ENCODE measurements around the gene RANBP2.

Gene RANBP2

DNA sequence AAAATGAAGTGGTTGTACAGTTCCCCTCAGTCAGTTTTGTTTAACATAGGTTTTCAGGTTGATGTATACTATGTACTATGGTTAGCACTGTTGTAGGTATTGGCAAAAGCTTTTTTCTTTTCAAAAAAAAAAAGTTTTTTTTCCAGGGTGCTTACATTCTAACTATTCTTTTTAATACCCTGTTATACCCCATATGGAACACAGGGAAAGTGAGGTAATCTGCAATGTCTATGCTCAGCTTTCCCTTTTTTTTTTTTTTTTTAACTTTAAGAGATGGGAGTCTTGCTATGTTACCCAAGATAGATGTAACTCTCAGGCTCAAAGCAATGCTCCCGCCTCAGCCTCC lies 66.7 kb downstream of the RANBP2 start:
- no peak for DNase-seq

DNA sequence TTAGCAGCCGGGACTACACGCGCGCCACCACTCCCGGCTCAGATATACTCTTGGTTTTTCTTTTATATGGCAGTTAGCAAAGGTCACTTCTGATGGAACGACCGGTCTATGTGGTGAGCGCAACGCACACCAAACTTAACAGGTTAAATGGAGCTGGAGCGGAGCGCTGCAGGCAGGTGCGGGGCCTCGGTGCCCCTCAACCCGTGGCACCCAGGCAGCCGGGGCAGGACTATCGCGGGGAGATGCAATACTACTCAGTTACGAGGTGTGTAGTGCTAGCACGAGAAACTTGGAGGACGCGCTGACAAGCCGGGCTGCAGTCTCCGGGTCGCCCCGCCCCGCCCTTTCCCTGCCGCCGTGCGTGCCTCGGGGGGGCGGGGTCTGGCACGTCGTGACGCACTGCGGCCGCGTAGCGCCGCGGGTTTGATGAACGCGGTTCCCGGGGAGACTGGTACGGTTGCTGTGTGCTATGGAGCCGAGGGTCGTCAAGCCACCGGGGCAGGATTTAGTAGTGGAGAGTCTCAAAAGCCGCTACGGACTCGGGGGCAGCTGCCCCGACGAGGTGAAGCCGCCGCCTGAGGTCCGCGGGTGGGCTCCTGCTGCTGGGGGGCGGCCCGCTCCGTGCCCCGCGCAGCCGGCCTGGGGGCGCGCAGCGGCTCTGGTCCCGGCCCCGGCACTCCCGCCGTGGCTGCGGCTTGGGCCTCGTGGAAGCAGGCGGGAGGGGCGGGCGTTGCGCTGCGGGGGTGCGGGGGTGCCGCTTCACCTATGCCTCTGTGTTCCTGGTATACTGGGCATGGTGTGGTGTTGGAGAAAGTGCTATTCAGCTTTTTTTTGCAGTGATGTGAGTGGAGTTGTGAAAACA lies 67.3 kb downstream of the RANBP2 start, which contains the start of gene CCDC138:
TSS of gene CCDC138 (plus strand) at position 418 of the 862 bp plus-strand sequence. CDS start at position 470, 52 bp downstream.
- DNase-seq, result peak; percentile 91

DNA sequence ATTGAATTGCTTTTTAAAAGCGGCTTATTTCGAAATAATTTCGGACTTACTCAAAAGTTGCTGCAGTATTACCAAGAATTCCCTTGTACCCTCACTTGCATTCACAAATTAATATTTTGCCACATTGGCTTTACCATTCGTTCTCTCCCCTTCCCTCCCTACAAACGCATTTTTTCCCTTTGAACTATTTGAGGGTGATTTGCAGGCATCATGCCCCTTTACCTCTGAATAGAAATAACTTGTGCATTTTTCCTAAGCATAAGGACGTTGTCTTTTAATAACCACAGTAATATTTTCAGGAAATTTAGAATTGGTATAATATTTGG lies 67.9 kb downstream of the RANBP2 start:
- no peak for DNase-seq

DNA sequence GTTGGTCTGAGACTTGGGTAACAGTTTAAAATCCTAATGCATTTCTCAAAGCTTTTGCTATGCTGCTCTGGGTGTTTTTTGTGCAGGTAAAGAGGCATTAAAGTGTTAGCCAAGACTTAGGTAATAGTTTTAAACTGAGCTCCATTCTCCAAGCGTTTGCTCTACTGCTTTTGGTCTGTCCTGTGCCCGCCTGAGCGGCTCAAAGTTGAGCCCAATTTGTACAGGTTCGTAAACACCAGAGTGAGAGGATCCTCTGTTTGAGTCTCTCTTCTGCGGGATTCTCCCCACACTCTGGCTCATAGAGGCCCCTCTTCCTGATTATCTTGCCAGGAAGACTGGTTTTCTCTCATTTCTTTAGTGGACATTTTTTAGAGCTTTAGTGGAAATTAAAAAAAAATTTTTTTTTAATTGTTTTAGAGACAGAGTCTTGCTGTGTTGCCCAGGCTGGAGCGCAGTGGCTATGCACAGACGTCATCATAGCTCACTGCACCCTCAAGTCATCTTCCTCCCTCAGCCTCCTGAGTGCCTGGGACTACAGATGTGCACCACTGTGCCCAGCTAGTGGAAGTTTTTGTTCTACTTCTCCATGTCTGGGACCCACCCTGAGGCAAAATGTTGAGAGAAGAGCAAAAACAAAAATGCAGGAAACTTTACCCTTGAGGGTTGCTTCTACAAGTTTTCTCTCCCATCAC lies 83.9 kb downstream of the RANBP2 start:
- DNase-seq, result no peak

DNA sequence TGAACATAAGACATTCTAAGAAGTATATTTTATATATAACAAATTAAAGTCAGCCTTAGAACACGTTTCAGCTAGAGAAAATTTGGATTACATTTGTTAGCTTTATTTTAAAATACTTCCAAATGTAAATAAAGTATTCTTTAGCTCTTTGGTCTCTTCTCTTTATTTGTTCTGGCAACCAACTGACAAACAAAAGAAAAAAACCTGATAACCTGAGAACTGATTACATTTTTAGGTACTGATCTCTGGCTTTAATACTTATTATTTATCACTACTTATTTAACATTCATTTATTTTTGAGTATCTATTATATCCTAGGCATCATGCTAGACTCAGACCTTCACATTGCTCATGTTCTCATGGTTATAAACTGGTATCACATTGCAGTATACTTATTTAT lies 85.8 kb downstream of the RANBP2 start:
- DNase-seq, result no peak

DNA sequence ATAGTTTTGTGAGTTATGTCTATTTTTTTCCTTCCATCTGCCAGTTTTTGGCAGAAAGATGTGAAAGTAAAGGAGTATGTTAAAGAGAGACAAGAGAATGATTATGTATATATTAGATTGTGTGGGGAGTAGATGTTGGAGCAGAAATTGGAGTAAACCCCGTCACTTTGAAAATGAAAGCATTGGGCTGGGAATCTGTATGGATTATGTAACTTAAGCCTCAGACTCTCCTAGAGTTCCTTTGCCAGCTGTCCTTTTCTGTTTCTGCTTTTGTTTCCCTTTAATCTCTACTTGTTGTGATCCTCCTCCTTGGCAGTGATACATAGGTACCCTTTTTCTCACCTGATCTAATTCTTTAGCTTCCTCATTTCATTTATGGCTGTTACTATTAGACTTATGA lies 86.5 kb downstream of the RANBP2 start:
- no peak for DNase-seq

DNA sequence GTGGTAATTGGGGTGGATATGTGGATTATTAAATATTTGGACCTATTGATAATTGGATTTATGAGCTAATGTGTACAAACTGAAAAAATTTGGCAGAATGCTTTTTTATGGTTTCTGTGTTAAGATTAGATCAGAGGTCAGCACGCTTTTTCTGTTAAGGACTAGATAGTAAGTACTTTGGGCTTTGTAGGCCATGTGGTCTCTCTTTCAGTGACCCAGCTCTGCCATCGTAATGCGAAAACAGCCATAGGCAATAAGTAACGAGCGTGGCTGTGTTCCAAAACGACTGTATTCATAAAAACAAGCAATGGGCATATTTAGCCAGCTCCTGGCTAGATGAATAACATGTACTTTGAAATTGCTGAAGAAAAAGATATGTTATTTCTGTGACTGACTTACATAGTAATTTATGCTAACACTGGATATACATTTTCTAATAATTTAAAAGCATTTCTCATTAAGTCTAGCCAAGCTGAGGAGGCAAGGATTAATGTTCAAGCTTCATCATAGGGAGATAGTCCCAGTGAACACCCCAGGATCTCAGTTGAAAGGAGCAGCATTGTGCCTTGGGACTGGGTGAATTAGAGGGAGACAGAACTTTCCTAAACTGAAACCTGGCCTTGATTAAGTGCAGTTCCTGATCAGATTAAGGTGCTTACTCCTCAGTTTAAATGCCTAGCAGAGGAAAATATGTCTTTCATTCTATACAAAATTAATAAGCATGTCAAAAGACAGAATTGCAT lies 87.3 kb downstream of the RANBP2 start:
- DNase-seq, result peak in 1 of 2 experiments; percentile 11

DNA sequence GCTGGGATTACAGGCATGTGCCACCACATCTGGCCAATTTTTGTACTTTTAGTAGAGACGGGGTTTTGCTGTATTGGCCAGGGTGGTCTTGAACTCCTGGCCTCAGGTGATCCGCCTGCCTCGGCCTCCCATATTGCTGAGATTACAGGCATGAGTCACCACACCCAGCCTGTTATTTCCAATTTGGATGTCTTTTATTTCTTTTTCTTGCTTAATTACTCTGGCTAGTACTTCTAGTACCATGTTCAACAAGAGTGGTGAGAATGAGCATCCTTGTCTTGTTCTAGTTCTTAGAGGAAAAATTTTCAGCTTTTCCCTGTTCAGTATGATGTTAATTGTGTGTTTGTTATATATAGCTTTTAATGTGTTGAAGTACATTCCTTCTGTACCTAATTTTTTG lies 90.7 kb downstream of the RANBP2 start:
- no peak for DNase-seq

DNA sequence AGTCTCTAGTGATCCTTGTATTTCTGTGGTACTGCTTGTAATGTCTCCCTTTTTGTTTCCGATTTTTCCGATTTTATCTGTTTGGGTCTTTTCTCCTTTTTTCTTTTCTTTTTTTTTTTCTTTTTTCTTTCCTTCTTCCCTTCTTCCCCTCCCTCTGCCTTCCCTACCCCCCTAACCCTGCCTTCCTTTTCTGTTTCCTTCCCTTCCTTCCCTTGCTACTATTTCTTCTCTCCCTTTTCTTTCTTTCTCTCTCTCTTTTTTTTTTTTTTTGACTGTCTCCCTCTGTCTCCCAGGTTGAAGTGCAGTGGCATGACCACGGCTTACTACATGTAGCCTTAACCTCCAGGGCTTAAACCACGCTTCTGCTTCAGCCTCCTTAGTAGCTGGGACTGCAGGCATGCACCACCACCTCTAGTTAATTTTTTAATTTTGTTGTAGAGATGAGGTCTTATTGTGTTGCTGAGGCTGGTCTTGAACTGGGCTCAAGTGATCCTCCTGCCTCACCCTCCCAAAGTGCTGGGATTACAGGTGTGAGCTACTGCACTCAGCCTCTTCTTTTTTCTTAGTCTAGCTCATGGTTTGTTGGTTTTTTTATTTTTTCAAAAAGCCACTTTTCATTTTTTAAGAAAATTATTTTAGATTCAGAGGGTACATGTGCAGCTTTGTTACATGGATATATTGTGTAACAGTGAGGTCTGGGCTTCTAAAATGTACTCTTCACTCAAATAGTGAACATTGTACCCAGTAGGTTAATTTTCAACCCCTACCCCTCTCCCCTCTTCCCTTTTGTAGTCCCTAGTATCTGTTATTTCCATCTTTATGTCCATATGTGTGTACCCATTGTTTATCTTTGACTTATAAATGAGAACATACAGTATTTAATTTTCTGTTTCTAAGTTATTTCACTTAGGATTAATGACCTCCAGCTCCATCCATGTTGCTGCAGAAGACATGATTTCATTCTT lies 92.0 kb downstream of the RANBP2 start:
- DNase-seq, result no peak

DNA sequence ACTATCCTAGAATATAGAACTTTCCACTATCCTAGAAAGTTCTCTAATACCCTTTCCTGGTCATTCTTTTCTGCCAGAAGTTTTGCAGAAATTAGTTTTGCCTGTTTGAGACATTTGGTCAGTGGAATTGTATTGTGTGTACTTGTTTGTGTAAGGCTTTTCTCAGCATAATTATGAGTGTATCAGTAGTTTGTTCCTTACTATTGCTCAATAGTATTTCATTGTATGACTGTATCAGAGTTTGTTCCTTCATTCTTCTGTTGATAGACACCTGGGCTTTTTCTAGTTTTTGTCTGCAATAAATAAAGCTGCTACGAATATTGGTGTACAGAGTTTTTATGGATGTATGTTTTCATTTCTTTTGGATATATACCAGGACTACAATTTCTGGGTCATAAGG lies 94.5 kb downstream of the RANBP2 start:
- DNase-seq, result no peak

DNA sequence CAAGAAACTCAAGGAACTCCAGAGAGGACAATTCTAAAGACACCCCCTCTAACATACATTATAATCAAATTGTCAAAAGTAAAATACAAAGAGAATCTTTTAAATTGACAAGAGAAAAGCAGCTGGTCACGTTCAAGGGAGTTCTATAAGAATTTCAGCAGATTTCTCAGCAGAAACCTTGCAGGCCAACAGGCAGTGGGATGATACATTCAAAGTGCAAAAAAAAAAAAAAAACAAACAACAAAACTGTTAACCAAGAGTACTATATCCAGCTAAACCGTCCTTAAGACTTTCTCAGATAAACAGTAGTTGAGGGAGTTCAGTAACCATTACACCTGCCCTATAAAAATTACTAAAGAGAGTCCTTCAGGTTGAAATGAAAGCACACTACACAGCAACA lies 101.2 kb downstream of the RANBP2 start:
- no peak for DNase-seq

DNA sequence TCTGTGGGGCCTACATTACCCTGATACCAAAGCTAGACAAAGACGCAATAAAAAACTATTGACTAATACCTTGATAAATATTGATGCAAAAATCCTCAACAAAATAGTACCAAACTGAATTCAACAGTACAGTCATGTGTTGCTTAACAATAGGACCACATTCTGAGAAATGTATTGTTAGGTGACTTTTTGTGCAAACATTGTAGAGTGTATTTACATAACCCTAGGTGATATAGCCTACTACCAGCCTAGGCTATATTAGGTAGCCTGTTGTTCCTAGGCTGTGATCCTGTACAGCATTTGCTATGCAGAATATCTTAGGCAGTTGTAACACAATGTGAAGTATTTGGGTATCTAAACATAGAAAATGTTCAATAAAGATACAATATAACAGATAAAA lies 104.0 kb downstream of the RANBP2 start:
- no peak for DNase-seq

DNA sequence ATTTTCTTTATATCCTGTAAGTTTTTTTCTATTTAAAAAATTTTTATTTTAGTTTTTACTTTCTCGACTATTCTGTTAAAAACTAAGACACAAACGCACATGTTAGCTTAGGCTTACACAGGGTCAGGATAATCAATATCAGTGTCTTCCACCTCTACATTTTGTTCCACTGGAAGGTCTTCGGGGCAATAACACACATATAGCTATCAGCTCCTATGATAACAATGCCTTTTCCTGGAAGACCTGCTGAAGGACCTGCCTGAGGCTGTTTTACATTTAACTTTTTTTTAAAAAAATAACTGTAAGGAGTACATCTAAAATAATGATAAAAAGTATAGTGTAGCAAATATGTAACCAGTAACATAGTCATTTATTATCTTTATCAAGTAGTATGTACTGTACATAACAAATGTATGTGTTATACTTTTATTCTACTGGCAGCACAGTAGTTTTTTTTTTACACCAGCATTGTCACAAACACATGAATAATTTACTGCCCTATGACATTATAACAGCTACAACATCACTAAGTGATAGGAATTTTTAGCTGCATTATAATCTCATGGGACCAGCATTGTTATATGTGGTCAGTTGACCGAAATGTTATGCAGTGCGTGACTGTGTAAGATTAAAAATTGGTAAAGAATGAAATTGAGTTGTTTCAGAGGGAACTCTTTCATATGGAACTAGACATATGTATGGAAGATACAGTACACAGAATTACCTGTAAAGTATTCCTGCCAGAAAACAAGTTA lies 105.2 kb downstream of the RANBP2 start:
- DNase-seq, result no peak

DNA sequence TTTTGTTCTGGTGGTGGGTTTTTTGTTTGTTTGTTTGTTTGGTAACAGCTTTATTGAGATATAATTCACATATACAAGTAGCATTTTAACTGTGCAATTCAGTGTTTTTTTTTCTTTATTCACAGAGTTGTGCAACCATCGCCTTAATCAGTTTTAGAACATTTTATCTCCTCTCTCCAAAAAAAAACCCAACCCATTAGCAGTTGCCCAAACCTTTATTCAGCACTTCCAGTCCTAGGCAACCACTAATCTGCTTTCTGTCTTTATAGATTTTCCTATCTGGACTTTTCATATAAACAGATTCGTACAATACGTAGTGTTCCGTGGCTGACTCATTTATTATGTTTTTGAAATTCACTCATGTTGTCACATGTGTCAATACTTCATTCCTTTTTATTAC lies 106.0 kb downstream of the RANBP2 start:
- DNase-seq, result no peak

DNA sequence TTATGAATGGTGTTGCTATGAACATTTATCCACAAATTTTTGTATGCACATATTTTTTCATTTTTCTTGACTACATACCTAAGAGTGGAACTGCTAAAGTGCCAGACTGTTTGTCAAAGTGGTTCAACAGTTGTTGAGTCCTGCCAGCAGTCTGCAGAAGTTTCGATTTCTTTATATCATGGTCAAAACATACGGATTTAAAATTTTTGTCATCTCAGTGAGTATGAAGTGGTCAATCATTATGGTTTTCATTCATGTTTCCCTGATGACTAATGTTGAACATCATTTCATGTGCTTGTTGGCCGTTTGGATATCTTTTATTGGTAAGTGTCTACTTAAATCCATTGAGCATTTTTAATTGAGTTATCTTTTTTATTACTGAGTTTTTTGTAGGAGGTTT lies 106.5 kb downstream of the RANBP2 start:
- DNase-seq, result no peak

DNA sequence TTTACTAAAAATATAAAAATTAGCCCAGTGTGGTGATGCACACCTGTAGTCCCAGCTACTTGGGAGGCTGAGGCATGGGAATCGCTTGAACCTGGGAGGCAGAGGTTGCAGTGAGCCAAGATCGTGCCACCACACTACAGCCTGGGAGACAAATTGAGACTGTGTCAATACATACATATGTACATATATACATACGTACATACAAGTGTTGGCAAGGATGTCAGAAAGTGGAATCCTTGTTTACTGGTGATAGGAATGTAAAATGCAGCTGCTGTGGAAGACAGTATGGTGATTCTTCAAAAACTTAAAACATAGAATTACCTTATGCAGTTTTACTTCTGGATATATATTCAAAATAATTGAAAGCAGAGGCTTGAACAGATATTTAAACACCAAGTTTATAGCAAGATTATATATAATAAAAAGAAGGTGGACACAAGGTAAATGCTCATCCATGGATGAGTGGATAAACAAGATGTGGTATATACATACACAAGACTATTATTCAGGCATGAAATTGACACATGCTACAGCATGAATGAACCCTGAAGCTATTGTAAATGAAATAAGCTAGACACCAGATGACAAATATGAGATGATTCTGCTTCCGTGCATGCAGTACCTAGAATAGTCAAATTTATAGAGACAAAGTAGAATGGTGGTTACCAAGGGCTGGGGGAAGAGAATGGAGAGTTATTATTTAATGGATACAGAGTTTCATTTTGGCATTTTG lies 110.5 kb downstream of the RANBP2 start:
- DNase-seq, result no peak

DNA sequence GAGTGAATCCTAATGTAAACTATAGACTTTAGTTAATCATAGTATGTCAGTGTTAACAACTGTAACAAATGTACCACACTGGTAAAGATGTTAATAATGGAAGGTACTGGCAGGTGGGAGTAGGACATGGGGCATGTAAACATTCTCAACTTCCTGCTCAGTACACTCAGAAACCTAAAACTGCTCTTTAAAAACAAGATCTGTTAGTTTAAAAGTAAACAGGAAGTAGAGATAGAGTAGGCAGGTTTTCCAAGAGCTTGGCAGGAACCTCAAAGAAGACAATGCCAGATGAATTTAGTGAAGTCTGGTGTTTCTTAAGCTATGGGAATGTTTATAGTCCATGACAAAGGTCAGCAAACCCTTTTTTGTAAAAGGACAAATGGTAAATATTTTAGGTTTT lies 113.9 kb downstream of the RANBP2 start:
- DNase-seq, result peak in 1 of 2 experiments; percentile 41

DNA sequence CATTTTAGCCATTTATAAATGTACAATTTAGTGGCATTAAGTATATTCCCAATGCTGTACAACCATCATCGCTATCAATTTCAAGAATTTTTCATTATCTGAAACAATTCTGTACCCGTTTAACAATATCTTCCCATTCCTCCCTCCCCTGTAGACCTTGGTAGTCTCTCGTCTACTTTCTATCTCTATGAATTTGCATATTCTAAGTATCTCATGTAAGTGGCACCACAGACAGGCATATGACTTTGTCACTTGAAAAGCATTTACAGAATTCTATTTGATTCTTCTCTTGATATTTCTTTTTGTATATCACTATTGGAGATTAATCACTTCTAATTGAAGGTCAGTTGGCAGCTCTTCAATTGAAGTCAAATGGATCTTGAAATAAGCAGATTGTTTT lies 115.3 kb downstream of the RANBP2 start:
- DNase-seq, result no peak

DNA sequence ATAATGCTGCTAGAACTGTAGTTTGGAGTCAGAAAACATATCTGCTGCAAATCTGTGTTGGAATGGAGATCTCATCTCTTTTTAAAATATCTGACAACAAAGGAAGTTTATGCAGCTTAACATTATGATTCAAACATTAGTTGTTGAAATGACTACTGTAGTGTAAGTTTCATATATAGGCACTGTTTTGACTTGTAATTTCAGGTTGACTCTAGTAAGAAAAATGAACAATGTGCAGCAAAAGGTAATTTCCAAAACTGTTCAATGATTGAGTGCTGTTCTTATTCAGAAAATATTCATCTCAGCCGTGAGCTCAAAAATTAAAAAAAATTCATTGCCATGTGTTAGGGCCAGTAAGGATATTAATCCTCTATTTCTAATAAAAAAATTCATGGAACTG lies 115.8 kb downstream of the RANBP2 start:
- DNase-seq, result no peak
